GM18858 (cell line): ENCODE results near the gene ANO2.

ENCODE experiments used
- ATAC-seq: cut with Tn5 transposase; IDR thresholded peaks from one replicate; pipeline ENCODE4 v1.9.1; 2021; ENCODE audit not compliant: unreplicated experiment

Gene ANO2

GRCh38 chr12:5586201-5586600, 358.9 kb downstream of the ANO2 start:
- ATAC-seq = no peak

GRCh38 chr12:5585178-5585577, 359.9 kb downstream of the ANO2 start:
- no peak for ATAC-seq

GRCh38 chr12:5584412-5585175, 360.5 kb downstream of the ANO2 start:
- ATAC-seq = no peak

GRCh38 chr12:5582541-5582940, 362.5 kb downstream of the ANO2 start:
- no peak for ATAC-seq

- no peak for ATAC-seq
Measured at GRCh38 chr12:5582018-5582417, 363.0 kb downstream of the ANO2 start.

GRCh38 chr12:5581616-5582015, 363.4 kb downstream of the ANO2 start:
- ATAC-seq = no peak

GRCh38 chr12:5581019-5581418, 364.0 kb downstream of the ANO2 start:
- ATAC-seq = no peak

GRCh38 chr12:5578775-5579174, 366.3 kb downstream of the ANO2 start:
- ATAC-seq = no peak

- no peak for ATAC-seq
Measured at GRCh38 chr12:5577741-5578140, 367.3 kb downstream of the ANO2 start.

GRCh38 chr12:5577211-5577612, 367.8 kb downstream of the ANO2 start:
- ATAC-seq = no peak

- no peak for ATAC-seq
Measured at GRCh38 chr12:5575987-5576386, 369.1 kb downstream of the ANO2 start.

GRCh38 chr12:5575232-5575631, 369.8 kb downstream of the ANO2 start:
- no peak for ATAC-seq

- no peak for ATAC-seq
Measured at GRCh38 chr12:5573390-5573789, 371.7 kb downstream of the ANO2 start.

- no peak for ATAC-seq
Measured at GRCh38 chr12:5571115-5571514, 373.9 kb downstream of the ANO2 start.

- ATAC-seq = no peak
Measured at GRCh38 chr12:5570416-5570815, 374.6 kb downstream of the ANO2 start.

GRCh38 chr12:5568325-5568981, 376.6 kb downstream of the ANO2 start:
- ATAC-seq = no peak

- ATAC-seq = no peak
Measured at GRCh38 chr12:5567016-5567725, 377.9 kb downstream of the ANO2 start.

- ATAC-seq = no peak
Measured at GRCh38 chr12:5565933-5566599, 379.0 kb downstream of the ANO2 start.

- ATAC-seq = no peak
Measured at GRCh38 chr12:5562581-5562980, 382.5 kb downstream of the ANO2 start.

- ATAC-seq = no peak
Measured at GRCh38 chr12:5561846-5562245, 383.2 kb downstream of the ANO2 start.

GRCh38 chr12:5561057-5561456, 384.0 kb downstream of the ANO2 start:
- ATAC-seq = no peak
